Activated B cell treated with CpG ODN at 0.5 μM for 24 hours (primary cell): Measurements from ENCODE around the gene GPR152. TPM values are rescaled to one million over a fixed set of nuclear protein-coding genes. Genes with fewer than 3 reads are reported as not detected.

Experiments
- ATAC-seq: fragments of 200-7000 bp; cut with Tn5 transposase; one replicate; pipeline ENCODE4 v1.10.0; 2021; ENCODE audit warnings: low read depth, mild to moderate bottlenecking, moderate library complexity
- CTCF ChIA-PET: fragments of 350-600 bp; sonication (Branson Sonifier 250); formaldehyde crosslinking; loops from one replicate; lab custom pipeline; 2021; ENCODE audit warnings: antibody characterized with exemption; lab: Charles Lee
- POLR2A ChIA-PET: fragments of 350-600 bp; sonication (Branson Sonifier 250); formaldehyde crosslinking; loops from one replicate; lab custom pipeline; 2021; ENCODE audit warnings: antibody characterized with exemption; lab: Charles Lee
- DNase-seq: peaks from one replicate; pipeline ENCODE4 v3.0.0; 2022
- H3K27ac Mint-ChIP-seq: one replicate; pipeline ENCODE4 v1.8.0; 2020; ENCODE audit warnings: mixed read lengths
- H3K27me3 Mint-ChIP-seq: one replicate; pipeline ENCODE4 v1.8.0; 2021; ENCODE audit warnings: mixed read lengths
- H3K36me3 Mint-ChIP-seq: one replicate; pipeline ENCODE4 v1.8.0; 2021; ENCODE audit warnings: low read depth, mixed read lengths
- H3K4me1 Mint-ChIP-seq: one replicate; pipeline ENCODE4 v1.8.0; 2021; ENCODE audit warnings: mixed read lengths
- H3K4me3 Mint-ChIP-seq: one replicate; pipeline ENCODE4 v1.8.0; 2020; ENCODE audit warnings: mild to moderate bottlenecking, mixed read lengths
- H3K9me3 Mint-ChIP-seq: one replicate; pipeline ENCODE4 v1.8.0; 2020; ENCODE audit warnings: mixed read lengths
- intact Hi-C: fragments of 100-400 bp; cut with micrococcal nuclease; formaldehyde crosslinking; loops from one replicate; pipeline ENCODE4 v1.15.1; 2024
- total RNA-seq: library from RNA; stranded (reverse); gene quantifications from 2 replicates; pipeline ENCODE4 v1.2.3, GENCODE V29; 2022
- TF ChIP-seq, protein P1 (sequence below): fragments of 200-600 bp; IDR thresholded peaks from one replicate; pipeline ENCODE4 v1.8.0; 2022; ENCODE audit warnings: antibody characterized with exemption, mild to moderate bottlenecking

Gene GPR152
- total RNA-seq, 1 donor from 2014 or later: not detected

DNA sequence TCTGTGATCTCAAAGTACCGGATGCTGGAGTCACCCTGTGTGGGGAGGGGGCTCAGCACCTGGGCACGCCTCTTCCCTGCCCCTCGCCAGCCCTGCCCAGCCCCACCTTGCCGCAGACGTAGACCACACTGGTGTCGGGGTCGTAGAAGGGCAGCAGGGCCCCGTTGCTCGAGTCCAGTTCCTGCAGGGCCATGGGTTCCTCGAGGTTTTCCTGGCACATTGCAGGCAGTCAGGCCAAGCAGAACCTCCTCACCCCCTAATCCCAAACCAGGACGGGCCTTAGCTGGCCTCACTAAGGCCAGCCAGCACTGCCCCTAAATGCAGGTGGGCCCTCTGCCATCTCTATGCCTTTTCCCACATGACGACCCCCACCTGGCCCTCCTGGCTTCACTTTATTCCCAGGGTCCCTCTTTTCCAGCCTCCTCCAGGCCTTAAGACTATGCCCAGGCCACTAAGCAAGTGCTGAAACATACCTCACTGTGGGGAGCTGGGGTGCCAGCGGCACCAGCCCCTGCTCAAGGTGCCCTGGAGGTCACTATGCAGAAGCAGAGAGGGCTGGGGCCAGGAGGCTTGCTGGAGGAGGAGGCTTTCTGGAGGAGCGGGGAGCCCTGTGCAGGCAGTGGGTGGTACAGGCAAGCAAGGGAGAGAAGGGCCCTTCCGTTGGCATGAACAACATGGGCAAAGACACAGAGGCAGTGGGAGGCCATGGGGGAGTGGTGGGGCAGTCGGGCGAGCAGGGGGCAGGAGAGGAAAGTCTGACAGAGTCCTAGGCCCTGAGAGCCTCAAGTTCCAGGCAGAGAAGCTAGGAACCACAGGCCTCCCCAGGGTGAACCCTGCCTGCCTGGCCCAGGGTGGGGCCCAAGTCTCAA lies 12.1 kb downstream of the GPR152 start:
- Mint-ChIP-seq H3K4me1 (peaks cover 81% of the 10 kb centered on the region), H3K4me3 (peak overlapping the region; percentile 58), H3K36me3 (peaks cover 23% of the 10 kb centered on the region), H3K9me3 (no peaks in the 10 kb centered on the region), H3K27ac (peak overlapping the region; percentile 88), H3K27me3 (no peaks in the 10 kb centered on the region)
- ChIA-PET POLR2A (interaction anchor here (0.6 to 26.0 kb wide), 15 partner anchors 8 to 90 kb away, joined by 3 to 1417 read pairs (median 7); partner anchors contain the start of genes AIP, CABP4, CARNS1 and CLCF1), CTCF (interaction anchor here (1.1 kb wide), 1 partner anchor 39 kb away, joined by 3 read pairs; the partner anchor contains the start of gene PPP1CA)
- DNase-seq: peak; percentile 39
- TF ChIP-seq, protein P1, sequence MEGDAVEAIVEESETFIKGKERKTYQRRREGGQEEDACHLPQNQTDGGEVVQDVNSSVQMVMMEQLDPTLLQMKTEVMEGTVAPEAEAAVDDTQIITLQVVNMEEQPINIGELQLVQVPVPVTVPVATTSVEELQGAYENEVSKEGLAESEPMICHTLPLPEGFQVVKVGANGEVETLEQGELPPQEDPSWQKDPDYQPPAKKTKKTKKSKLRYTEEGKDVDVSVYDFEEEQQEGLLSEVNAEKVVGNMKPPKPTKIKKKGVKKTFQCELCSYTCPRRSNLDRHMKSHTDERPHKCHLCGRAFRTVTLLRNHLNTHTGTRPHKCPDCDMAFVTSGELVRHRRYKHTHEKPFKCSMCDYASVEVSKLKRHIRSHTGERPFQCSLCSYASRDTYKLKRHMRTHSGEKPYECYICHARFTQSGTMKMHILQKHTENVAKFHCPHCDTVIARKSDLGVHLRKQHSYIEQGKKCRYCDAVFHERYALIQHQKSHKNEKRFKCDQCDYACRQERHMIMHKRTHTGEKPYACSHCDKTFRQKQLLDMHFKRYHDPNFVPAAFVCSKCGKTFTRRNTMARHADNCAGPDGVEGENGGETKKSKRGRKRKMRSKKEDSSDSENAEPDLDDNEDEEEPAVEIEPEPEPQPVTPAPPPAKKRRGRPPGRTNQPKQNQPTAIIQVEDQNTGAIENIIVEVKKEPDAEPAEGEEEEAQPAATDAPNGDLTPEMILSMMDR: no peak
- peak; percentile 4 for ATAC-seq
- intact Hi-C loops: no loop called here

GRCh38 chr11:67439321-67440228 lies 13.0 kb downstream of the GPR152 start:
- ChIA-PET POLR2A (interaction anchor here (0.9 to 26.0 kb wide), 7 partner anchors 20 to 86 kb away, joined by 3 to 1417 read pairs (median 189); partner anchors contain the start of genes AIP, CABP4, CARNS1 and CLCF1), CTCF (interaction anchor here (1.9 to 4.9 kb wide), 2 partner anchors 30 to 38 kb away, joined by 5 to 25 read pairs; partner anchors contain the start of gene PPP1CA)
- intact Hi-C loops: no loop called here
- ATAC-seq: no peak
- peak; percentile 26 for DNase-seq
- Mint-ChIP-seq H3K36me3 (peaks cover 29% of the 10 kb centered on the region), H3K27ac (peak overlapping the region; percentile 88), H3K4me3 (peak overlapping the region; percentile 96), H3K4me1 (peaks cover 77% of the 10 kb centered on the region), H3K27me3 (no peaks in the 10 kb centered on the region), H3K9me3 (no peaks in the 10 kb centered on the region)
- TF ChIP-seq, protein P1: no peak

- ChIA-PET POLR2A (interaction anchor here (0.8 to 26.0 kb wide), 17 partner anchors 11 to 199 kb away, joined by 3 to 1417 read pairs (median 16); partner anchors contain the start of genes AIP, CABP4, CARNS1 and CDK2AP2), CTCF (interaction anchor here (0.7 to 4.9 kb wide), 9 partner anchors 19 to 93 kb away, joined by 3 to 25 read pairs (median 5); partner anchors contain the start of genes PITPNM1, PPP1CA and TMEM134)
- H3K27ac Mint-ChIP-seq: peak overlapping the region; percentile 96
- peak overlapping the region; percentile 96 for H3K4me3 Mint-ChIP-seq
- peak; percentile 14 for ATAC-seq
- H3K9me3 Mint-ChIP-seq: no peaks in the 10 kb centered on the region
- no peaks in the 10 kb centered on the region for H3K27me3 Mint-ChIP-seq
- peaks cover 37% of the 10 kb centered on the region for H3K36me3 Mint-ChIP-seq
- intact Hi-C loops: no loop called here
- DNase-seq: peak; percentile 53
- H3K4me1 Mint-ChIP-seq: peaks cover 81% of the 10 kb centered on the region
- TF ChIP-seq, protein P1: no peak
Measured at GRCh38 chr11:67438158-67438902, 14.2 kb downstream of the GPR152 start.

DNA sequence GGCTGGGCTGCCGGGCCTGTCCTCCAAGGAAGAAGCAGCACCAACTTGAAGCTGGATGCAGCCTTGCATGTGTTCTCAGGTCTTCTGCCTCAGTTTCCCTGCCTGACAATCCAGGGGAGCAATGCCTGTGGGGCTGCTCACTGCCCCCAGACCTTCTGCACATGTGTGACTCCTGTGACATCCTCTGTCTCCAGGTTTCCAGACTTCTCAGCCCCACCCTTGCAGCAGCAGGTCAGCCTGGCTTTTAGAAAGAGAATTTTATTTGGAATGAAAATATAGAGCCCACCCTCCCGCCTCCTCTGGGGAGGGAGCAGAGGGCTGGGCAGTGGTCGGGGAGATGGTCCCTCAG lies 14.7 kb downstream of the GPR152 start:
- H3K36me3 Mint-ChIP-seq: peaks cover 42% of the 10 kb centered on the region
- H3K4me3 Mint-ChIP-seq: peak overlapping the region; percentile 96
- H3K9me3 Mint-ChIP-seq: no peaks in the 10 kb centered on the region
- H3K27me3 Mint-ChIP-seq: no peaks in the 10 kb centered on the region
- H3K4me1 Mint-ChIP-seq: peaks cover 83% of the 10 kb centered on the region
- ChIA-PET POLR2A (interaction anchor here (0.5 to 26.0 kb wide), 21 partner anchors 10 to 216 kb away, joined by 3 to 1417 read pairs (median 12); partner anchors contain the start of genes AIP, ANKRD13D, CABP4 and CARNS1), CTCF (interaction anchor here (0.7 to 4.9 kb wide), 11 partner anchors 20 to 92 kb away, joined by 3 to 25 read pairs (median 4); partner anchors contain the start of genes PITPNM1, PPP1CA and TMEM134)
- H3K27ac Mint-ChIP-seq: peak overlapping the region; percentile 96
- ATAC-seq (no peak), DNase-seq (no peak)
- intact Hi-C loops: loop anchor here (1.0 to 2.0 kb wide), 5 partner anchors 9 to 36 kb away; partner anchors contain the start of genes PPP1CA and TMEM134
- TF ChIP-seq, protein P1: no peak
